Brain microvascular endothelial cell (primary cell): ENCODE data around the gene SNAPC2.
A peak's percentile ranks its signal among the peaks of the same experiment; 100 is the strongest.

Source experiments
- DNase-seq: peaks from one replicate; pipeline ENCODE4 v3.0.0-alpha.2; 2020
- H3K27ac ChIP-seq: fragments of 250-450 bp; sonication (Bioruptor Pico); 2 replicates; pipeline ENCODE4 v1.5.1; 2020; ENCODE audit warnings: mild to moderate bottlenecking, moderate library complexity
- H3K27me3 ChIP-seq: fragments of 250-450 bp; sonication (Bioruptor Pico); replicated peaks from 2 replicates; pipeline ENCODE4 v1.5.1; 2020; ENCODE audit warnings: mild to moderate bottlenecking
- H3K36me3 ChIP-seq: fragments of 250-450 bp; sonication (Bioruptor Pico); replicated peaks from 2 replicates; pipeline ENCODE4 v1.5.1; 2020; ENCODE audit warnings: mild to moderate bottlenecking
- H3K4me3 ChIP-seq: 2 replicates; pipeline ENCODE4 v1.5.1; 2011; ENCODE audit warnings: low read depth, mild to moderate bottlenecking, control low read depth, low read length, moderate library complexity
- CTCF ChIP-seq: IDR thresholded peaks from 2 replicates; pipeline ENCODE4 v1.5.1; 2011; ENCODE audit warnings: low read depth, mild to moderate bottlenecking, moderate library complexity, low read length, control low read depth, inconsistent platforms; ENCODE audit errors: missing control alignments
- in situ Hi-C: cut with HindIII; loops from 2 replicates; pipeline ENCODE4 v1.10.0; 2017; ENCODE audit warnings: low sequenced_read_pairs, low pct_ligation_motif_present

The SNAPC2 gene

GRCh38 chr19:7919610-7920518 lies at the start of gene SNAPC2:
Gene SNAPC2 (plus strand): TSS chr19:7920338. CDS start chr19:7920367, 29 bp downstream.
- peak; percentile 92 for DNase-seq
- TF ChIP-seq CTCF: no peak
- in situ Hi-C loops: no loop called here
- H3K36me3 ChIP-seq: peaks cover 10% of the 10 kb centered on the region
- H3K27me3 ChIP-seq: peaks cover 14% of the 10 kb centered on the region
- H3K4me3 ChIP-seq: peak within 1 kb of the TSS; percentile 66
- peak within 1 kb of the TSS; percentile 54 for H3K27ac ChIP-seq

DNA sequence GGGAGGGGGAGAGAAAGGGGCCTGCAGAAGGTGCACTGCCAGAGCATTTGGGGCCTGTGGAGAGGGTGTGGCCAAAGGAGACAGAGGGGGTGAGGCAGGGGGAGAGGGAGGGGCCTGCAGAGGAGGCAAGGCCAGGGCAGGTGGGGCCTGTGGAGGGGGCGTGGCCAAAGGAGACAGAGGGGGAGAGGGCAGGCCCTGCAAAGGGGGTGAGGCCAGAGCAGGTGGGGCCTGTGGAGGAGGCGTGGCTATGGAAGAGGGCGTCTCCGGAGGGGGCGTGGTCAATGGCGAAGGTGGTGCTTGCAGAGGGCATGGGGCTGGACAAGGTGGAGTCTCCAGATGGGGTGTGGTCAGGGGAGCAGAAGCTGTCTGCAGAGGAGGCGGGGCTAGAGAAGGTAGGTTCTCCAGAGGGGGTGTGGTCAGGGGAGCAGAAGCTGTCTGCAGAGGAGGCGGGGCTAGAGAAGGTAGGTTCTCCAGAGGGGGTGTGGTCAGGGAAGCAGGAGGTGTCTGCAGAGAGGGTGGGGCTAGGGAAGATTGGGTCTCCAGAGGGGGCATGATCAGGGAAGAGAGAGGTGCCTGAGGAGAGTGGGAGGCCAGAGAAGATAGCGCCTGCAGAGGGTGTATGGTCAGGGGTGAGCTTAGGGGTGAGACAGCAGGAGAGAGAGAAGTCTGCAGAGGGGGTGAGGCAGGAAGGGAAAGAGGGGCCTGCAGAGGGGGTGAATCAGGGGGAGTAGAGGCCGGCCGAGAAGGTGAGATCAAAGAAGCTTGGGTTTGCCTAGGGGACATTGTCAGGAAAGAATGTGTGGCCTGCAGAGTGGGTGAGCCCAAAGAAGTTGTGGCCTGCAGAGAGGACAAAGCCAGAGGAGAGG lies 49.3 kb upstream of the SNAPC2 start:
- in situ Hi-C loops: no loop called here
- H3K36me3 ChIP-seq: no peaks in the 10 kb centered on the region
- H3K4me3 ChIP-seq: no peak overlapping the region
- no peak overlapping the region for H3K27ac ChIP-seq
- no peak for DNase-seq
- peaks cover 19% of the 10 kb centered on the region for H3K27me3 ChIP-seq
- no peak for TF ChIP-seq CTCF

GRCh38 chr19:7871437-7872305 lies 48.5 kb upstream of the SNAPC2 start:
- no peak for TF ChIP-seq CTCF
- Histone ChIP-seq H3K27ac (no peak overlapping the region), H3K27me3 (peaks cover 19% of the 10 kb centered on the region), H3K36me3 (no peaks in the 10 kb centered on the region), H3K4me3 (peak overlapping the region; percentile 44)
- DNase-seq: peak; percentile 94
- in situ Hi-C loops: no loop called here

DNA sequence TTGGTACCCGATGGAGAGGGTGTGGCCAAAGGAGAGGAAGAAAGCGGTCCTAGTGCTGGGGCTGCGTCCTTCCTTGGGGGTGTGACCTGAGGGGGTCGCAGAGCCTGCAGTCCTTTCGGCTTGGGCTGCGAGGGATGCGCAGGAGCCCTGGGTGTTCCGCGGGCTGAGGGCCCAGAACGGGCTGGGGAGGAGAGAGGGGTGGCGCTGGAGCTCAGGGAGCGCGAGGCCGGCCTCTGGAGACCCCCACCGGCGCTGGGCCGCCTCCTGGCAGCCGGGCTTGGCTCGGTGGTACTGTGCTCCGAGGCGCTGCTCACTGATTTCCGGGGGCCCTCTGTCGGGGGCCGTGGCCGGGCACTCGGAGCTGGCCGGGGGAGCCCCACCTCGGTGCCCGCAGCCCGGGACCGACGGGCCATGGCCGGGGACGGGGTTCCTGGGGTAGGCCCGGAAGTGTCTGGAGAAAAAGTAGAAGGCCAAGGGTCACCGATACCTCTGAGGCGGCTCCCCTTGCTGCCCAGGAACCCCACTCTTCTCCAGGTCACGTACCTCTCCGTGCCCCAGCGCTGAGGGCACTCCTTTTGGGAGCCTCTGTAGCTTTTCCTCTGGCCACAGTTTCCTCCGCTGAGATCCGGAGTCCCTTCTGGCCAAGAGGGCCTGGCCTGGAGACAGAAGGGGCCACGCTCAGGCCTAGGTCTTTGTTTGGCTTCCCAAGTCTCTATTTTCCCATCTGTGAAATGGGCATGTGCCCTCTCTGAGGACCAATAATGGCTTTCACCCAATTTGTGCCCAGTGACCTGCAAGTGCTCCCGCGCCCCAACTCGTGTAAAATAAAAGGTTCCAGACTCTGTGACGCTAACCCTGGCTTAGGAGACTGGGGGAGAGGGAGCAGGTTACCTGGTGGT lies 47.6 kb upstream of the SNAPC2 start:
- in situ Hi-C loops: no loop called here
- no peak overlapping the region for H3K27ac ChIP-seq
- no peak for DNase-seq
- peaks cover 19% of the 10 kb centered on the region for H3K27me3 ChIP-seq
- no peak for TF ChIP-seq CTCF
- H3K36me3 ChIP-seq: no peaks in the 10 kb centered on the region
- H3K4me3 ChIP-seq: no peak overlapping the region
